K562 (cell line): ENCODE measurements around the gene BLTP3B. TPM values are rescaled to one million over a fixed set of nuclear protein-coding genes. Genes with fewer than 3 reads are reported as not detected.

Source experiments
- CBX3 ChIP-seq, 2 experiments: IDR thresholded peaks; 1 replicate in 1 of 2; 2 replicates in 1 of 2; pipeline ENCODE4 v1.6.1; 2012; ENCODE audit warnings: inconsistent platforms in 2 of 2, low read length in 2 of 2, borderline replicate concordance in 1 of 2, control low read depth in 1 of 2
- CCNT2 ChIP-seq: IDR thresholded peaks from 2 replicates; pipeline ENCODE4 v1.6.1; 2011; ENCODE audit warnings: borderline replicate concordance, low read depth, mild to moderate bottlenecking, moderate library complexity, mixed read lengths, low read length; ENCODE audit not compliant: insufficient read length; ENCODE audit errors: extremely low read depth
- FOXA3 ChIP-seq, 2 experiments: fragments of 450-650 bp in 1 of 2; sonication (generic) in 1 of 2; formaldehyde crosslinking; IDR thresholded peaks in 1 of 2; conservative IDR thresholded peaks in 1 of 2; 2 replicates each; pipeline versions ENCODE4 v1.4.0 to v1.8.0; 2020 to 2022; ENCODE audit warnings: mild to moderate bottlenecking in 2 of 2, missing genetic modification reagents in 1 of 2
- GABPB1 ChIP-seq: sonication (generic); formaldehyde crosslinking; IDR thresholded peaks from 2 replicates; pipeline ENCODE4 v1.8.0; 2022; ENCODE audit warnings: mild to moderate bottlenecking, missing genetic modification reagents
- MAX ChIP-seq: sonication (generic); formaldehyde crosslinking; IDR thresholded peaks from 2 replicates; pipeline ENCODE4 v1.9.0; 2022; ENCODE audit warnings: mild to moderate bottlenecking, missing genetic modification reagents
- RBBP5 ChIP-seq: fragments of 200-600 bp; sonication (generic); IDR thresholded peaks from 2 replicates; pipeline ENCODE4 v1.6.1; 2012; ENCODE audit warnings: borderline replicate concordance, mild to moderate bottlenecking, low read length, control low read depth, inconsistent platforms; ENCODE audit not compliant: insufficient read depth, poor library complexity, severe bottlenecking
- TAF1 ChIP-seq: IDR thresholded peaks from 2 replicates; pipeline ENCODE4 v1.6.1; 2011; ENCODE audit warnings: mild to moderate bottlenecking, low read length, moderate library complexity; ENCODE audit not compliant: insufficient read depth, control insufficient read depth, severe bottlenecking; ENCODE audit errors: extremely low read depth
- TCF7L2 ChIP-seq: fragments of 150-350 bp; IDR thresholded peaks from 2 replicates; pipeline ENCODE4 v1.6.1; 2016; ENCODE audit warnings: low read depth, mild to moderate bottlenecking, low read length, moderate library complexity
- U2AF1 ChIP-seq: fragments of 200-400 bp; formaldehyde crosslinking; optimal IDR thresholded peaks from 2 replicates; pipeline ENCODE3; 2017; ENCODE audit warnings: mild to moderate bottlenecking, low read depth, low read length, moderate library complexity
- ZNF12 ChIP-seq: sonication (generic); formaldehyde crosslinking; IDR thresholded peaks from 2 replicates; pipeline ENCODE4 v1.4.0; 2020; ENCODE audit warnings: mild to moderate bottlenecking, missing genetic modification reagents
- polyA plus RNA-seq, 8 experiments: library from polyadenylated mRNA; depleted of rRNA in 4 of 8; stranded (reverse) in 5 of 8; unstranded in 3 of 8; fragments of >200 nt; fragmentation: Nextera tagmentation in 2 of 8; fragmentation: Illumina TruSeq in 1 of 8; extraction: Ambion mirVana in 2 of 8; extraction: Trizol in 1 of 8; gene quantifications; 2 replicates each; pipeline versions ENCODE4 v1.2.1 to v1.2.3, GENCODE V29; 2011 to 2014; ENCODE audit warnings: inconsistent platforms in 1 of 8, missing spikeins in 1 of 8
- total RNA-seq, 7 experiments: library from RNA; depleted of rRNA in 6 of 7; stranded (reverse); fragments of >200 nt in 6 of 7; fragmentation: Illumina TruSeq in 2 of 7; extraction: Trizol in 2 of 7; gene quantifications; 2 replicates each; pipeline versions ENCODE4 v1.2.1 to v1.2.3, GENCODE V29; 2011 to 2021; ENCODE audit warnings: low replicate concordance in 1 of 7
- TF ChIP-seq, protein P1 (sequence below): sonication (generic); formaldehyde crosslinking; IDR thresholded peaks from 2 replicates; pipeline ENCODE4 v1.8.0; 2023; ENCODE audit warnings: mild to moderate bottlenecking, missing genetic modification reagents

Gene BLTP3B
- total and polyA plus RNA-seq, 9 of the 15 experiments (the other 6 are each of a cell fraction or from before 2014, with no cell fraction given) = 3.9 to 27.4 (median 19.7) TPM

DNA sequence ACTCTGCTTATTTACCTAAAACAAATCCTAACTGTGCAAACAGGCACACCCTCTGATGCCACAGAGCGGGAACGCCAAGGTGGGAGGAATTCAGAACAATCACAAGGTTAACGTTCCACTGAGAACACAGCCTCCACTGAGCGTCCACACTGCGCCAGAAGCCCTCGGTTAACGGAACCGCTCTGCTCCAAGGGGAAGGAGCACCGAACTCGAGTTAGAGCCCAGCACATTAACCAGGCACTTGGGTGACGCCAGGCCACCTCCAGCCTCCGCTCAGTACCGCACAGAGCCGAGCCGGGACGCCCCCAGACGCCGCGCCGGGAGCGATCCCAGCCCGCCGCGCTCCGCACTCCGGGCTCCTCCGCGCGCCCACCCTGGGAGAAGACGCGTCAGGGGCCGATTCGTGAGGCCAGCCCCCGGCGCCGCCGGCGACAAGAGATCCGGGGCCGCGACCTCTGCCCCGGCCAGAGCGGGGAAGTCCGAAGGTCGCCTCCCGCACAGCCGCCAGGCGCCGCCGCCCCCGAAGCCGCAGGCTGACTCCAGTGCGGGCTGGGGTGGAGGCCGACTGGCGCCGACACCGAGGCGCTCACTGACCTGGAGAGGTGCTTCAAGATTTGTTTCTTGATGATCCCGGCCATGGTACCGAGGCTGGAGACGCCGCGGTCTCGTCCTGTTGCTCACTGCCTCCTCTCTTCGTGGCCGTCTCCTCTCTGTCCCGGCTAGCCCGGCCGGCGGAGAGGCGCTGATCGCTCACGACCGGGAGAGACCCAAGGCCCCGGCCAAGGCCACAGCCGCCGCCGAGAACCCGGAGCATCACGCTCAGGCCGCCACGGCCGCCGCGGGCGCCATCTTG, 450 bp downstream of the BLTP3B start (continued):
- TF ChIP-seq, protein P1, sequence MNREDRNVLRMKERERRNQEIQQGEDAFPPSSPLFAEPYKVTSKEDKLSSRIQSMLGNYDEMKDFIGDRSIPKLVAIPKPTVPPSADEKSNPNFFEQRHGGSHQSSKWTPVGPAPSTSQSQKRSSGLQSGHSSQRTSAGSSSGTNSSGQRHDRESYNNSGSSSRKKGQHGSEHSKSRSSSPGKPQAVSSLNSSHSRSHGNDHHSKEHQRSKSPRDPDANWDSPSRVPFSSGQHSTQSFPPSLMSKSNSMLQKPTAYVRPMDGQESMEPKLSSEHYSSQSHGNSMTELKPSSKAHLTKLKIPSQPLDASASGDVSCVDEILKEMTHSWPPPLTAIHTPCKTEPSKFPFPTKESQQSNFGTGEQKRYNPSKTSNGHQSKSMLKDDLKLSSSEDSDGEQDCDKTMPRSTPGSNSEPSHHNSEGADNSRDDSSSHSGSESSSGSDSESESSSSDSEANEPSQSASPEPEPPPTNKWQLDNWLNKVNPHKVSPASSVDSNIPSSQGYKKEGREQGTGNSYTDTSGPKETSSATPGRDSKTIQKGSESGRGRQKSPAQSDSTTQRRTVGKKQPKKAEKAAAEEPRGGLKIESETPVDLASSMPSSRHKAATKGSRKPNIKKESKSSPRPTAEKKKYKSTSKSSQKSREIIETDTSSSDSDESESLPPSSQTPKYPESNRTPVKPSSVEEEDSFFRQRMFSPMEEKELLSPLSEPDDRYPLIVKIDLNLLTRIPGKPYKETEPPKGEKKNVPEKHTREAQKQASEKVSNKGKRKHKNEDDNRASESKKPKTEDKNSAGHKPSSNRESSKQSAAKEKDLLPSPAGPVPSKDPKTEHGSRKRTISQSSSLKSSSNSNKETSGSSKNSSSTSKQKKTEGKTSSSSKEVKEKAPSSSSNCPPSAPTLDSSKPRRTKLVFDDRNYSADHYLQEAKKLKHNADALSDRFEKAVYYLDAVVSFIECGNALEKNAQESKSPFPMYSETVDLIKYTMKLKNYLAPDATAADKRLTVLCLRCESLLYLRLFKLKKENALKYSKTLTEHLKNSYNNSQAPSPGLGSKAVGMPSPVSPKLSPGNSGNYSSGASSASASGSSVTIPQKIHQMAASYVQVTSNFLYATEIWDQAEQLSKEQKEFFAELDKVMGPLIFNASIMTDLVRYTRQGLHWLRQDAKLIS (CRISPR knock-in tag) = peak; percentile 84; the same call in 1 of the 2 replicates
- peak; percentile 74 for TF ChIP-seq RBBP5
- TF ChIP-seq CBX3 (IDR thresholded peaks at IDR 0.05; ENCODE audit: borderline replicate concordance in 1 of 2, low read length in 2 of 2) = peak in 1 of 2 experiments; percentile 53; a peak in 1 of 3 replicates
- peak; percentile 35 for TF ChIP-seq MAX (CRISPR knock-in tag)
- peak; percentile 92 for TF ChIP-seq TAF1
- peak; percentile 66 for TF ChIP-seq GABPB1 (CRISPR knock-in tag)
- TF ChIP-seq FOXA3 (CRISPR knock-in tag; conservative IDR thresholded peaks at IDR 0.05 in 1 of 2, IDR thresholded peaks at IDR 0.05 in 1 of 2) = peak; percentile 74 to 78
- 0 out of 2 replicates have a peak, but pooled peaks have one; percentile 58 for TF ChIP-seq ZNF12 (CRISPR knock-in tag)
- TF ChIP-seq CCNT2 = peak; percentile 53
- TF ChIP-seq U2AF1 = no peak
- no peak for TF ChIP-seq TCF7L2
